ENCODE measurements around the gene SAMD4B.

The SAMD4B gene

DNA sequence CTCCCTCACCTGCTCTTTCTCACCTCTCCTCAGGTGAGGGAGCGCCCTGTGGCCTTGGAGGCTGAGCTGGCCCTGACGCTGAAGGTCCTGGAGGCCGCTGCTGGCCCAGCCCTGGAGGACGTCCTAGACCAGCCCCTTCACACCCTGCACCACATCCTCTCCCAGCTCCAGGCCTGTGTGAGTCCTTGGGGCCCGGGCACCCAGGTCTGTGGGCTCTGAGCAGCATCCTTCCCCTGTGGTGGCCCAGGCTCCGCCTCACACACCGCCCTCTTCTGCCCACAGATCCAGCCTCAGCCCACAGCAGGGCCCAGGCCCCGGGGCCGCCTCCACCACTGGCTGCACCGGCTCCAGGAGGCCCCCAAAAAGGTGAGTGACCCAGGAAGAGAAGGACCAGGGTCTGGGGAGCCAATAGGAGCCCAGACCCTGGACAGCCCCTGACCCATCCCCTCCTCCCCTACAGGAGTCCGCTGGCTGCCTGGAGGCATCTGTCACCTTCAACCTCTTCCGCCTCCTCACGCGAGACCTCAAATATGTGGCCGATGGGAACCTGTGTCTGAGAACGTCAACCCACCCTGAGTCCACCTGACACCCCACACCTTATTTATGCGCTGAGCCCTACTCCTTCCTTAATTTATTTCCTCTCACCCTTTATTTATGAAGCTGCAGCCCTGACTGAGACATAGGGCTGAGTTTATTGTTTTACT, 44.1 kb upstream of the SAMD4B start:
- Histone ChIP-seq H3K9ac (no peak overlapping the region), H3K27me3 (ENCODE audit: control insufficient read depth, insufficient read depth, low read length) (no peaks in the 10 kb centered on the region), H3K9me3 (ENCODE audit: control insufficient read depth, low read length) (no peaks in the 10 kb centered on the region), H3K4me3 (ENCODE audit: low read depth, low read length) (no peak overlapping the region), H3K4me2 (ENCODE audit: low read length) (no peak overlapping the region), H3K27ac (no peak overlapping the region), H3K4me1 (no peaks in the 10 kb centered on the region), H3K36me3 (ENCODE audit: control insufficient read depth, insufficient read depth, low read length) (no peaks in the 10 kb centered on the region), H3K79me2 (no peaks in the 10 kb centered on the region), H2AFZ (no peak overlapping the region)
- TF ChIP-seq, protein P1, sequence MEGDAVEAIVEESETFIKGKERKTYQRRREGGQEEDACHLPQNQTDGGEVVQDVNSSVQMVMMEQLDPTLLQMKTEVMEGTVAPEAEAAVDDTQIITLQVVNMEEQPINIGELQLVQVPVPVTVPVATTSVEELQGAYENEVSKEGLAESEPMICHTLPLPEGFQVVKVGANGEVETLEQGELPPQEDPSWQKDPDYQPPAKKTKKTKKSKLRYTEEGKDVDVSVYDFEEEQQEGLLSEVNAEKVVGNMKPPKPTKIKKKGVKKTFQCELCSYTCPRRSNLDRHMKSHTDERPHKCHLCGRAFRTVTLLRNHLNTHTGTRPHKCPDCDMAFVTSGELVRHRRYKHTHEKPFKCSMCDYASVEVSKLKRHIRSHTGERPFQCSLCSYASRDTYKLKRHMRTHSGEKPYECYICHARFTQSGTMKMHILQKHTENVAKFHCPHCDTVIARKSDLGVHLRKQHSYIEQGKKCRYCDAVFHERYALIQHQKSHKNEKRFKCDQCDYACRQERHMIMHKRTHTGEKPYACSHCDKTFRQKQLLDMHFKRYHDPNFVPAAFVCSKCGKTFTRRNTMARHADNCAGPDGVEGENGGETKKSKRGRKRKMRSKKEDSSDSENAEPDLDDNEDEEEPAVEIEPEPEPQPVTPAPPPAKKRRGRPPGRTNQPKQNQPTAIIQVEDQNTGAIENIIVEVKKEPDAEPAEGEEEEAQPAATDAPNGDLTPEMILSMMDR (IDR thresholded peaks at IDR 0.05) = no peak

DNA sequence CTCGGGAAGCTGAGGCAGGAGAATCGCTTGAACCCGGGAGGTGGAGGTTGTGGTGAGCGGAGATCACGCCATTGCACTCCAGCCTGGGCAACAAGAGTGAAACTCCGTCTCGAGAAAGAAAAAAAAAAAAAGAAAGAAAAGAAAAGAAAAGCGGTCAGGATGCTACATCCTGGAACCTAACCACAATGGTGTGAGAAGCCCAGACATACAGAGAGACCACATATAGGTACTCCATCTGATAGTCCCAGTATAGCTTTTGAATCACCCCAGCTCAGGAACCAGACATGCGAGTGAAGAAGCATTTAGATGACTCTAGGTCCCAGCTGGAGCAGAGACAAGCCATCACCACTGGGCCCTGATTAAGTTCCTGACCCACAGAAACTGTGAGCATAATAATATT, 42.8 kb upstream of the SAMD4B start:
- Histone ChIP-seq H3K79me2 (no peaks in the 10 kb centered on the region), H3K27ac (no peak overlapping the region), H3K36me3 (ENCODE audit: control insufficient read depth, insufficient read depth, low read length) (no peaks in the 10 kb centered on the region), H3K9me3 (ENCODE audit: control insufficient read depth, low read length) (no peaks in the 10 kb centered on the region), H3K9ac (no peak overlapping the region), H2AFZ (no peak overlapping the region), H3K4me3 (ENCODE audit: low read depth, low read length) (no peak overlapping the region), H3K27me3 (ENCODE audit: control insufficient read depth, insufficient read depth, low read length) (no peaks in the 10 kb centered on the region), H3K4me2 (ENCODE audit: low read length) (no peak overlapping the region), H3K4me1 (no peaks in the 10 kb centered on the region)
- TF ChIP-seq, protein P1 (IDR thresholded peaks at IDR 0.05) = no peak

DNA sequence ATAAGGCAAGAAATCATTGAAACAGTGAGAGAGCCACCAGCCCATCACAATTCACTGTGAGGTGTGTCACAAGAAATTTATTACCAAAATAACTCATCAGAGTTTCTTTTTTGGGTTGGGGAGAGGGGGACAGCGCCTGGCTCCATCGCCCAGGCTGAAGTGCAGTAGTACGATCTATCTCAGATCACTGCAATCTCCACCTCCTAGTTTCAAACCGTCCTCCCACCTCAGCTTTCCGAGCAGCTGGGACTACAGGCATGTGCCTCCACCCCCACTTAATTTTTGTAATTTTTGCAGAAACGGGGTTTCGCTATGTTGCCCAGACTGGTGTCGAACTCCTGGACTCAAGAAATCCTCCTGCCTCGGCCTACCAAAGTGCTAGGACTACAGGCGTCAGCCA, 42.4 kb upstream of the SAMD4B start:
- no peak overlapping the region for H3K4me2 ChIP-seq (ENCODE audit: low read length)
- H3K4me1 ChIP-seq = no peaks in the 10 kb centered on the region
- no peak overlapping the region for H3K27ac ChIP-seq
- H3K4me3 ChIP-seq (ENCODE audit: low read depth, low read length) = no peak overlapping the region
- H2AFZ ChIP-seq = no peak overlapping the region
- no peaks in the 10 kb centered on the region for H3K79me2 ChIP-seq
- TF ChIP-seq, protein P1 (IDR thresholded peaks at IDR 0.05) = no peak
- H3K9me3 ChIP-seq (ENCODE audit: control insufficient read depth, low read length) = no peaks in the 10 kb centered on the region
- H3K36me3 ChIP-seq (ENCODE audit: control insufficient read depth, insufficient read depth, low read length) = no peaks in the 10 kb centered on the region
- H3K9ac ChIP-seq = no peak overlapping the region
- H3K27me3 ChIP-seq (ENCODE audit: control insufficient read depth, insufficient read depth, low read length) = no peaks in the 10 kb centered on the region

DNA sequence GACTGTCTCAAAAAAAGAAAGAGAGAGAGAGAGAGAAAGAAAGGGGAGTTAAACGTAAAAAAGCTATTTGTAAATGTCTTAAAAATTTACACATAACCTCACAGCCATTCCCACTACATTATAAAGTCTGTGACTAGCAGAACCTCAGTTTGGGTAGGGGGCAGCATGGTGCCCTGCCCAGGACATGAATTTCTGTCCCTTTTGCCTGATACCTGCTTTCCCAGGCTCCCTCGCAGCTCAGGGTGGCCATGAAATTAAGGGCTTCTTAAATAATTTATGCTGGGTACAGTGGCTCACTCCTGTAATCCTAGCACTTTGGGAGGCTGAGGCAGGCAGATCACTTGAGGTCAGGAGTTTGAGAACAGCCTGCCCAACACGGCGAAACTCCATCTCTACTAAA, 41.2 kb upstream of the SAMD4B start:
- Histone ChIP-seq H3K4me3 (ENCODE audit: low read depth, low read length) (no peak overlapping the region), H3K27ac (no peak overlapping the region), H3K36me3 (ENCODE audit: control insufficient read depth, insufficient read depth, low read length) (no peaks in the 10 kb centered on the region), H3K9ac (no peak overlapping the region), H3K9me3 (ENCODE audit: control insufficient read depth, low read length) (no peaks in the 10 kb centered on the region), H3K27me3 (ENCODE audit: control insufficient read depth, insufficient read depth, low read length) (no peaks in the 10 kb centered on the region), H3K79me2 (no peaks in the 10 kb centered on the region), H3K4me2 (ENCODE audit: low read length) (no peak overlapping the region), H2AFZ (no peak overlapping the region), H3K4me1 (no peaks in the 10 kb centered on the region)
- TF ChIP-seq, protein P1 (IDR thresholded peaks at IDR 0.05) = no peak

DNA sequence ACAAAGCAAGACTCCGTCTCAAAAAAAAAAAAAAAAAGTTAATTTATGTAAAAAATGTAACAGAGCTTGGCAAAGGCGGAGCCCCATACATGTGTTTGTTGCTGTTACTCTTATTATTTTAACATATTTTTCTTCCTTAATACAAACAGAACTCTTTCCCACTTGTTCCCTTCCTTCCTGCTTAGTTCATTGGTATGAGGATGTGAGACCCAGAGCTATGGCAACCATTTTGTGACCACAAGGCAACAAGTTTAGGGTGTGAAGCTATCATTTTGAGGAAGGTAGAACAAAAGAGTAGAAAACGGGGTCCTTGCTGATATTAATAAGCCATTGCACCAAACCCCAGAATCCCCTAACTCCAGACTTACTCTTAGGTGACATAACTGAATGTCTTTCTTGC, 40.7 kb upstream of the SAMD4B start:
- Histone ChIP-seq H3K4me1 (no peaks in the 10 kb centered on the region), H3K79me2 (no peaks in the 10 kb centered on the region), H3K36me3 (ENCODE audit: control insufficient read depth, insufficient read depth, low read length) (no peaks in the 10 kb centered on the region), H3K27me3 (ENCODE audit: control insufficient read depth, insufficient read depth, low read length) (no peaks in the 10 kb centered on the region), H3K4me2 (ENCODE audit: low read length) (no peak overlapping the region), H3K9me3 (ENCODE audit: control insufficient read depth, low read length) (no peaks in the 10 kb centered on the region), H3K9ac (no peak overlapping the region), H2AFZ (no peak overlapping the region), H3K27ac (no peak overlapping the region), H3K4me3 (ENCODE audit: low read depth, low read length) (no peak overlapping the region)
- TF ChIP-seq, protein P1 (IDR thresholded peaks at IDR 0.05) = no peak
